ENCODE results near the gene ATP10B. TPM values are rescaled to one million over a fixed set of nuclear protein-coding genes. Genes with fewer than 3 reads are reported as not detected.

ATP10B gene, protein sequence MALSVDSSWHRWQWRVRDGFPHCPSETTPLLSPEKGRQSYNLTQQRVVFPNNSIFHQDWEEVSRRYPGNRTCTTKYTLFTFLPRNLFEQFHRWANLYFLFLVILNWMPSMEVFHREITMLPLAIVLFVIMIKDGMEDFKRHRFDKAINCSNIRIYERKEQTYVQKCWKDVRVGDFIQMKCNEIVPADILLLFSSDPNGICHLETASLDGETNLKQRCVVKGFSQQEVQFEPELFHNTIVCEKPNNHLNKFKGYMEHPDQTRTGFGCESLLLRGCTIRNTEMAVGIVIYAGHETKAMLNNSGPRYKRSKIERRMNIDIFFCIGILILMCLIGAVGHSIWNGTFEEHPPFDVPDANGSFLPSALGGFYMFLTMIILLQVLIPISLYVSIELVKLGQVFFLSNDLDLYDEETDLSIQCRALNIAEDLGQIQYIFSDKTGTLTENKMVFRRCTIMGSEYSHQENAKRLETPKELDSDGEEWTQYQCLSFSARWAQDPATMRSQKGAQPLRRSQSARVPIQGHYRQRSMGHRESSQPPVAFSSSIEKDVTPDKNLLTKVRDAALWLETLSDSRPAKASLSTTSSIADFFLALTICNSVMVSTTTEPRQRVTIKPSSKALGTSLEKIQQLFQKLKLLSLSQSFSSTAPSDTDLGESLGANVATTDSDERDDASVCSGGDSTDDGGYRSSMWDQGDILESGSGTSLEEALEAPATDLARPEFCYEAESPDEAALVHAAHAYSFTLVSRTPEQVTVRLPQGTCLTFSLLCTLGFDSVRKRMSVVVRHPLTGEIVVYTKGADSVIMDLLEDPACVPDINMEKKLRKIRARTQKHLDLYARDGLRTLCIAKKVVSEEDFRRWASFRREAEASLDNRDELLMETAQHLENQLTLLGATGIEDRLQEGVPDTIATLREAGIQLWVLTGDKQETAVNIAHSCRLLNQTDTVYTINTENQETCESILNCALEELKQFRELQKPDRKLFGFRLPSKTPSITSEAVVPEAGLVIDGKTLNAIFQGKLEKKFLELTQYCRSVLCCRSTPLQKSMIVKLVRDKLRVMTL (N-terminal part only)
- total RNA-seq (2013; cell fraction: nucleolus; rRNA removed) = not detected in 2 replicates
- not detected in 2 replicates for total RNA-seq (2014; rRNA removed)
- not detected in 2 replicates for total RNA-seq (2014; rRNA removed; fragmentation: Illumina TruSeq; extraction: Trizol)
- 0.05 TPM in 1 of 2 replicates, not detected in the other for total RNA-seq (2021)
- polyA plus RNA-seq (2011; ENCODE audit: low read depth) = not detected
- polyA plus RNA-seq (2011; rRNA removed) = not detected in 2 replicates
- polyA plus RNA-seq (2011; cell fraction: cytosol; rRNA removed) = not detected in 2 replicates
- polyA plus RNA-seq (2011; cell fraction: nucleus; rRNA removed) = not detected in 2 replicates
- polyA plus RNA-seq (2012) = 0.34 and 0.36 TPM in 2 replicates
- not detected in 2 replicates for polyA plus RNA-seq (2014; fragmentation: Illumina TruSeq; extraction: Trizol)
- not detected for polyA plus RNA-seq (2014; fragmentation: Nextera tagmentation; extraction: Ambion mirVana)
- not detected in 2 replicates for polyA plus RNA-seq (2014; rRNA removed)
- not detected for polyA plus RNA-seq (2016; fragmentation: Nextera tagmentation; extraction: Ambion mirVana)
- polyA minus RNA-seq (2011; rRNA and poly(A)+ RNA removed) = not detected in 2 replicates
- polyA minus RNA-seq (2011; cell fraction: cytosol; rRNA and poly(A)+ RNA removed) = not detected in 2 replicates
- polyA minus RNA-seq (2011; cell fraction: nucleus; rRNA and poly(A)+ RNA removed) = not detected in 2 replicates
- percentile 5 among the genes with signal in this experiment for Bru-seq, nascent RNA
- percentile 1 among the genes with signal in this experiment for BruChase-seq, experiment 1, labeled RNA remaining after a 6-hour chase
- percentile 1 among the genes with signal in this experiment for BruChase-seq, experiment 2, labeled RNA remaining after a 2-hour chase
- long read RNA-seq, experiment 1 = 0 reads
- long read RNA-seq, experiment 2, partial matches to known transcripts = 0 of 1 reads
- long read RNA-seq, experiment 2, other reads (novel, unspliced or antisense) = 1 of 1 reads

DNA sequence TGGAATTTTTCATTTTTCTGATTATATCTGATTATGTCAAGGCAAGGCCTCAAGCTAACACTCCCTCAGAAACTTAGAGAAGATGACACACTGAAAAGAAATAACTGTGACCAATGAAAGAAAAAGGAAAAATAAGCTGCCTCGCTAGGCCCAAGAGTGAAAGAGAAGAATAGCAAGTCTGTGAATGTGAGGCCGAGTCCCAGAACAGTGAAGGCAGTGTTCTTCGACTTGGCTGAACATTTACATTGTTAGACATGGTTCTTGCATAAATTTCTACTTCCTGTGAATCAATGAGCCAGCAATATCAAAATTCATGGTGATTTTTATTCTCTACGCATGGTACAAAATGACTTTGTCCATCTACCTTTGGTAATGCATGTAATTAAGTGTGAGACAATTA lies at the start of gene ATP10B:
Gene ATP10B (minus strand): TSS at position 163 of the 400 bp plus-strand sequence. CDS start 164,137 bp downstream, outside the sequence.
- RAD21 ChIA-PET (ENCODE audit: unreplicated experiment) = no interaction called here
- Histone ChIP-seq H3K27ac (ENCODE audit: control insufficient read depth, insufficient read depth) (no peak within 1 kb of the TSS), H3K36me3 (ENCODE audit: control insufficient read depth in 2 of 2, insufficient read depth in 2 of 2, low read length in 1 of 2) (no peaks in the 10 kb centered on the region), H3K27me3 (replicated peaks in 1 of 2; ENCODE audit: control insufficient read depth in 2 of 2, insufficient read depth in 2 of 2, low read length in 1 of 2) (no peaks in the 10 kb centered on the region), H3K4me3 (no peak within 1 kb of the TSS), H3K4me1 (ENCODE audit: control insufficient read depth, insufficient read depth, low read length) (no peaks in the 10 kb centered on the region; the same call in 1 of the 2 replicates), H3K4me2 (ENCODE audit: control insufficient read depth, insufficient read depth) (no peak within 1 kb of the TSS), H3K9me3 (replicated peaks; ENCODE audit: control insufficient read depth, insufficient read depth, low read length) (no peaks in the 10 kb centered on the region; the same call in 2 of the 3 replicates), H4K20me1 (ENCODE audit: control insufficient read depth, insufficient read depth) (no peaks in the 10 kb centered on the region), H3K79me2 (ENCODE audit: control insufficient read depth, insufficient read depth, low read length) (no peaks in the 10 kb centered on the region), H2AFZ (ENCODE audit: control insufficient read depth, low read depth, low read length) (no peak within 1 kb of the TSS), H3K9ac (ENCODE audit: control insufficient read depth, insufficient read depth, low read length) (no peak within 1 kb of the TSS)
- DNase-seq (ENCODE audit: low read depth, low spot score) (no peak), ATAC-seq (no peak), FAIRE-seq (no peak)
- SMC1A ChIA-PET (ENCODE audit: uncharacterized antibody, unreplicated experiment) = interaction anchor here (1.0 to 1.8 kb wide), 3 partner anchors 10 to 49 kb away, joined by 3 to 7 read pairs (median 4); no protein-coding TSS in a partner anchor
- CTCF ChIA-PET = interaction anchor here (1.8 to 1.9 kb wide), 2 partner anchors 8 to 16 kb away, joined by 4 read pairs; no protein-coding TSS in a partner anchor
- no peak for TF ChIP-seq SRF (IDR thresholded peaks at IDR 0.05; ENCODE audit: low read depth in 2 of 2, low read length in 2 of 2)
- TF ChIP-seq NBN (IDR thresholded peaks at IDR 0.05) = no peak
- TF ChIP-seq CHD4 (IDR thresholded peaks at IDR 0.05) = no peak
- TF ChIP-seq NRF1 (conservative IDR thresholded peaks at IDR 0.05; ENCODE audit: low read depth, low read length) = no peak
- no peak for TF ChIP-seq MTA2 (IDR thresholded peaks at IDR 0.05; ENCODE audit: low read depth)
- TF ChIP-seq CEBPB (IDR thresholded peaks at IDR 0.05; ENCODE audit: borderline replicate concordance in 1 of 2, low read depth in 2 of 2, low read length in 2 of 2) = no peak
- no peak for TF ChIP-seq POU2F2 (IDR thresholded peaks at IDR 0.05; ENCODE audit: borderline replicate concordance, low read depth, low read length)
- TF ChIP-seq, protein P1, sequence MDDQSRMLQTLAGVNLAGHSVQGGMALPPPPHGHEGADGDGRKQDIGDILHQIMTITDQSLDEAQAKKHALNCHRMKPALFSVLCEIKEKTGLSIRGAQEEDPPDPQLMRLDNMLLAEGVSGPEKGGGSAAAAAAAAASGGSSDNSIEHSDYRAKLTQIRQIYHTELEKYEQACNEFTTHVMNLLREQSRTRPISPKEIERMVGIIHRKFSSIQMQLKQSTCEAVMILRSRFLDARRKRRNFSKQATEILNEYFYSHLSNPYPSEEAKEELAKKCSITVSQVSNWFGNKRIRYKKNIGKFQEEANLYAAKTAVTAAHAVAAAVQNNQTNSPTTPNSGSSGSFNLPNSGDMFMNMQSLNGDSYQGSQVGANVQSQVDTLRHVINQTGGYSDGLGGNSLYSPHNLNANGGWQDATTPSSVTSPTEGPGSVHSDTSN (IDR thresholded peaks at IDR 0.05; ENCODE audit: insufficient replicate concordance, low read depth, low read length) = no peak
- TF ChIP-seq HDAC2 (IDR thresholded peaks at IDR 0.05) = no peak
- WGBS (ENCODE audit: insufficient coverage, insufficient replicate concordance, low lambda C conversion rate, missing lambda C conversion rate) = 31% methylated on average over 4 of the region's 4 CpGs
- POLR2A ChIA-PET = no interaction called here
- in situ Hi-C loops (cut with MboI) (no loop called here), intact Hi-C loops (cut with micrococcal nuclease; ENCODE audit: unreplicated experiment) (no loop called here)
- no TSS peak for BruUV-seq (replicated peaks)

Measured in GM12878 (cell line).